K562 (cell line): ENCODE data around the gene PNPLA7. TPM values are rescaled to one million over a fixed set of nuclear protein-coding genes. Genes with fewer than 3 reads are reported as not detected.
A peak's percentile ranks its signal among the peaks of the same experiment; 100 is the strongest.

Experiments
- ATAC-seq: fragments of 200-7000 bp; cut with Tn5 transposase; 3 replicates; pipeline ENCODE4 v1.9.1; 2020; ENCODE audit warnings: moderate library complexity
- BruUV-seq: library from RNA; stranded (reverse); fragments of 400-500 nt; replicated peaks from 2 replicates; lab custom pipeline; 2021; lab: Mats Ljungman, UMichigan
- CTCF ChIA-PET: fragments of 300-600 bp; formaldehyde crosslinking; extraction: SDS; loops from one replicate; lab custom pipeline; 2021; ENCODE audit warnings: low intra/inter-chr PET ratio; lab: Yijun Ruan, JAX
- POLR2A ChIA-PET: fragments of 300-600, 350-650 bp; sonication (Branson Sonifier 250); formaldehyde crosslinking; extraction: SDS; loops from one replicate; lab custom pipeline; 2021; ENCODE audit warnings: antibody characterized with exemption, inconsistent platforms; lab: Yijun Ruan, JAX
- DNase-seq, 4 experiments: peaks; one replicate each; pipeline versions ENCODE4 v3.0.0 to v3.0.0-alpha.2; 2011 to 2018; ENCODE audit warnings: low spot score in 3 of 4, mixed read lengths in 3 of 4; ENCODE audit errors: extremely low read depth in 1 of 4
- FAIRE-seq: peaks from 2 replicates; lab custom pipeline; 2011; peaks lifted over from hg19 to GRCh38; lab: Jason Lieb, UNC
- H2AFZ ChIP-seq: 2 replicates; pipeline ENCODE4 v1.6.0; 2011; ENCODE audit warnings: low read depth, low read length, control low read depth, inconsistent platforms
- H3K27ac ChIP-seq: fragments of 200-600 bp; 3 replicates; pipeline ENCODE4 v1.8.0; 2011; ENCODE audit warnings: low read depth, mild to moderate bottlenecking, control low read depth, inconsistent platforms, low read length, moderate library complexity, mixed read lengths; ENCODE audit errors: extremely low read depth
- H3K27me3 ChIP-seq, 2 experiments: fragments of 300-600 bp in 1 of 2; 2 replicates in 1 of 2; 3 replicates in 1 of 2; pipeline versions ENCODE4 v1.6.0 to v1.8.0; 2011; ENCODE audit warnings: inconsistent platforms in 2 of 2, low read length in 2 of 2, mild to moderate bottlenecking in 1 of 2, mixed read lengths in 1 of 2, moderate library complexity in 1 of 2; ENCODE audit not compliant: control insufficient read depth in 2 of 2, insufficient read depth in 2 of 2
- H3K36me3 ChIP-seq: fragments of 300-600 bp; 3 replicates; pipeline ENCODE4 v1.8.0; 2011; ENCODE audit warnings: mild to moderate bottlenecking, low read length, inconsistent platforms; ENCODE audit not compliant: control insufficient read depth, insufficient read depth
- H3K4me1 ChIP-seq, 2 experiments: fragments of 200-600 bp in 1 of 2; replicated peaks in 1 of 2; 2 replicates in 1 of 2; 3 replicates in 1 of 2; pipeline versions ENCODE4 v1.5.1 to v1.8.0; 2011; ENCODE audit warnings: inconsistent platforms in 2 of 2, low read length in 2 of 2, mild to moderate bottlenecking in 1 of 2, mixed read lengths in 1 of 2, moderate library complexity in 1 of 2; ENCODE audit not compliant: control insufficient read depth in 2 of 2, insufficient read depth in 2 of 2
- H3K4me2 ChIP-seq: 2 replicates; pipeline ENCODE4 v1.6.1; 2011; ENCODE audit warnings: low read length, control low read depth, inconsistent platforms, mixed read lengths; ENCODE audit not compliant: insufficient read depth
- H3K4me3 ChIP-seq: fragments of 200-600 bp; sonication (generic), shearing (Covaris generic); 2 replicates; pipeline ENCODE4 v1.5.1; 2016; ENCODE audit warnings: control low read depth, inconsistent platforms
- H3K79me2 ChIP-seq: fragments of 200-600 bp; 3 replicates; pipeline ENCODE4 v1.8.0; 2011; ENCODE audit warnings: low read length, inconsistent platforms; ENCODE audit not compliant: control insufficient read depth, insufficient read depth
- H3K9ac ChIP-seq, 2 experiments: 2 replicates each; pipeline versions ENCODE4 v1.6.0 to v1.6.1; 2011; ENCODE audit warnings: low read depth in 2 of 2, low read length in 2 of 2, control low read depth in 1 of 2, inconsistent platforms in 1 of 2, mild to moderate bottlenecking in 1 of 2, mixed read lengths in 1 of 2; ENCODE audit not compliant: insufficient read depth in 1 of 2
- H3K9me1 ChIP-seq: one replicate; pipeline ENCODE4 v1.6.0; 2011; ENCODE audit warnings: inconsistent platforms, mild to moderate bottlenecking, low read length, moderate library complexity; ENCODE audit not compliant: control insufficient read depth, insufficient read depth
- H3K9me3 ChIP-seq: replicated peaks from 2 replicates; pipeline ENCODE4 v1.5.1; 2011; ENCODE audit warnings: low read depth, low read length, inconsistent platforms; ENCODE audit not compliant: control insufficient read depth, insufficient read depth
- H4K20me1 ChIP-seq: replicated peaks from 2 replicates; pipeline ENCODE4 v1.6.1; 2011; ENCODE audit warnings: low read length, inconsistent platforms, mixed read lengths; ENCODE audit not compliant: control insufficient read depth, insufficient read depth
- CHD1 ChIP-seq: fragments of 200-600 bp; sonication (generic); IDR thresholded peaks from one replicate; pipeline ENCODE4 v1.6.1; 2012; ENCODE audit warnings: mild to moderate bottlenecking, moderate library complexity, low read length, inconsistent platforms
- CHD2 ChIP-seq: IDR thresholded peaks from 2 replicates; pipeline ENCODE4 v1.6.1; 2011; ENCODE audit warnings: low read depth, low read length
- GTF2A2 ChIP-seq: IDR thresholded peaks from 2 replicates; pipeline ENCODE4 v1.6.1; 2016; ENCODE audit warnings: mild to moderate bottlenecking, missing genetic modification characterization, missing compliant biosample characterization
- HDAC8 ChIP-seq: fragments of 450-650 bp; IDR thresholded peaks from 2 replicates; pipeline ENCODE4 v1.6.1; 2016; ENCODE audit warnings: mild to moderate bottlenecking, missing genetic modification characterization, moderate library complexity, missing compliant biosample characterization
- KDM5B ChIP-seq: fragments of 200-600 bp; sonication (generic); IDR thresholded peaks from 2 replicates; pipeline ENCODE4 v1.6.1; 2012; ENCODE audit warnings: low read depth, mild to moderate bottlenecking, moderate library complexity, low read length, control low read depth, inconsistent platforms; ENCODE audit not compliant: insufficient replicate concordance
- MBD2 ChIP-seq: sonication (generic); IDR thresholded peaks from 2 replicates; pipeline ENCODE4 v1.6.1; 2016; ENCODE audit warnings: low read depth, borderline replicate concordance
- MEF2A ChIP-seq: IDR thresholded peaks from 2 replicates; pipeline ENCODE4 v1.6.1; 2011; ENCODE audit warnings: low read depth, mild to moderate bottlenecking, low read length, moderate library complexity; ENCODE audit not compliant: control insufficient read depth
- MYC ChIP-seq, 2 experiments: fragments of 250-450 bp in 1 of 2; sonication (Bioruptor Pico) in 1 of 2; IDR thresholded peaks; 2 replicates each; pipeline versions ENCODE4 v1.5.1 to v1.6.1; 2012 to 2021; ENCODE audit warnings: low read depth in 2 of 2, borderline replicate concordance in 1 of 2, improper control_type of control experiment in 1 of 2, low read length in 1 of 2, mild to moderate bottlenecking in 1 of 2, moderate library complexity in 1 of 2
- NFE2L1 ChIP-seq: fragments of 450-650 bp; IDR thresholded peaks from 2 replicates; pipeline ENCODE4 v1.6.1; 2016; ENCODE audit warnings: missing genetic modification characterization, low read depth, mild to moderate bottlenecking, missing compliant biosample characterization, moderate library complexity, borderline replicate concordance
- NRF1 ChIP-seq, 2 experiments: fragments of 450-650 bp; IDR thresholded peaks in 1 of 2; conservative IDR thresholded peaks in 1 of 2; 2 replicates each; pipeline ENCODE4 v1.6.1; 2014; ENCODE audit warnings: mild to moderate bottlenecking in 2 of 2
- RBFOX2 ChIP-seq: fragments of 200-400 bp; formaldehyde crosslinking; IDR thresholded peaks from 2 replicates; pipeline ENCODE4 v1.6.1; 2017; ENCODE audit warnings: low read depth, mild to moderate bottlenecking, low read length, moderate library complexity
- SRSF7 ChIP-seq: fragments of 200-400 bp; formaldehyde crosslinking; optimal IDR thresholded peaks from 2 replicates; pipeline ENCODE3; 2017; ENCODE audit warnings: mild to moderate bottlenecking, low read depth, low read length
- UBTF ChIP-seq, 2 experiments: IDR thresholded peaks; 2 replicates each; pipeline ENCODE4 v1.6.1; 2012; ENCODE audit warnings: improper control_type of control experiment in 2 of 2, low read depth in 2 of 2, low read length in 2 of 2, borderline replicate concordance in 1 of 2
- WGBS: fragments of 100-300 bp; shearing (Covaris generic); methylation state at CpG from one replicate; pipeline ENCODE4 v1.1.6; 2016; ENCODE audit warnings: low coverage, mixed read lengths; ENCODE audit not compliant: insufficient coverage; ENCODE audit errors: missing lambda C conversion rate; 5-methylcytosine and 5-hydroxymethylcytosine counted together
- in situ Hi-C: fragments of 300-500 bp; cut with MboI; formaldehyde crosslinking; loops from 4 replicates; pipeline ENCODE4 v1.15.0; 2018; ENCODE audit warnings: inconsistent platforms, mixed read lengths
- intact Hi-C: fragments of 100-400 bp; cut with micrococcal nuclease; formaldehyde crosslinking; loops from 2 replicates; pipeline ENCODE4 v1.14.2; 2022
- polyA plus RNA-seq, 8 experiments: library from polyadenylated mRNA; depleted of rRNA in 4 of 8; stranded (reverse) in 5 of 8; unstranded in 3 of 8; fragments of >200 nt; fragmentation: Nextera tagmentation in 2 of 8; fragmentation: Illumina TruSeq in 1 of 8; extraction: Ambion mirVana in 2 of 8; extraction: Trizol in 1 of 8; gene quantifications; 2 replicates each; pipeline versions ENCODE4 v1.2.1 to v1.2.3, GENCODE V29; 2011 to 2014; ENCODE audit warnings: inconsistent platforms in 1 of 8, missing spikeins in 1 of 8
- total RNA-seq, 7 experiments: library from RNA; depleted of rRNA in 6 of 7; stranded (reverse); fragments of >200 nt in 6 of 7; fragmentation: Illumina TruSeq in 2 of 7; extraction: Trizol in 2 of 7; gene quantifications; 2 replicates each; pipeline versions ENCODE4 v1.2.1 to v1.2.3, GENCODE V29; 2011 to 2021; ENCODE audit warnings: low replicate concordance in 1 of 7
- TF ChIP-seq, protein P1 (sequence below): fragments of 450-650 bp; IDR thresholded peaks from 2 replicates; pipeline ENCODE4 v1.6.1; 2016; ENCODE audit warnings: low read depth, mild to moderate bottlenecking, moderate library complexity
- TF ChIP-seq, protein P2 (sequence below): fragments of 450-650 bp; IDR thresholded peaks from 2 replicates; pipeline ENCODE4 v1.6.1; 2016; ENCODE audit warnings: borderline replicate concordance

Gene PNPLA7
- total and polyA plus RNA-seq, 9 of the 15 experiments (the other 6 are each of a cell fraction or from before 2014, with no cell fraction given): 0.01 to 0.85 (median 0.19) TPM; not detected in 1

DNA sequence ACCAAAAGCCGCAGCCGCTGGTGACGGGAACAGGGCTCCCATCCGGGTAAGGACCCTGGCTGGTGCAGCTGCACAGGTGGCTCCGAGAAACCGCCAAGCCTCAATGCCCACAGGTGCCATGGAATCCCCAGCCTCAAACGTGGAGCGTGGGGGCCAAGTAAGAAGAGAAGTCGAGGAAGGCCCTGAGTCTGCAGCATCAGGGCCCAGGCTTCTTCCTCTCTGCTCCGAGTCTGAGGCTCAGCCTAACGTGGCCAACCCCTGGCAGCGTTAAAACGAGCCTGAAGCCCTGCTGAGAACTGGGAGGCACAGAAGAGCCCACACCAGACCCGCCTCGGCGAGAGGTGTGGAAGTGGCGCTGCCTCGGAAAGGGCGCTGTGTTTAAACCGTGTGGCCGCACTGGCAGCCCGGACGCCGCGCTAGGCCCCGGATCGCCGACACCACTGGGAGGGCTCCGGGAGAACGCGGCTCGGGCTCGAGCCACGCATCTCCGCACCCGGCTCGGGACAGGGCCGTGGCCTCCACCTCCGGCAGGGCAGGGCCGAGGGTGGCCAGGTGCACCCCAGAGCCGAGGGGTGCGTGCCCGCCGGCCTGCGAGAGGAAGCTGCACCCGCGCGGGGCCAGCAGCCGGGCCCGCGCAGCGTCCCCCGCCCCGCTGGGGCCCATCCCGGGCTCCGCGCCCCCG, 39.4 kb upstream of the PNPLA7 start:
- in situ Hi-C loops (no loop called here), intact Hi-C loops (loop anchor here (10.0 kb wide), 1 partner anchor 85 kb away; no protein-coding TSS in a partner anchor)
- peak; percentile 4 for ATAC-seq
- H3K4me2 ChIP-seq: peak overlapping the region; percentile 92
- no peaks in the 10 kb centered on the region for H3K9me3 ChIP-seq
- H3K9ac ChIP-seq: peak overlapping the region; percentile 82 to 99
- CTCF ChIA-PET: no interaction called here
- no TSS peak for BruUV-seq
- WGBS: 8% methylated on average over 33 of the region's 58 CpGs
- H3K79me2 ChIP-seq: peaks cover 35% of the 10 kb centered on the region
- 0 out of 2 replicates have a peak overlapping the region, but pooled peaks have one; percentile 6 for H2AFZ ChIP-seq
- peaks cover 27 to 55% of the 10 kb centered on the region in 2 experiments; a peak in 4 of 5 replicates for H3K4me1 ChIP-seq
- POLR2A ChIA-PET: interaction anchor here (1.2 to 4.2 kb wide), 3 partner anchors 10 to 17 kb away, joined by 4 to 28 read pairs (median 6); partner anchors contain the start of gene DPH7
- H3K4me3 ChIP-seq: peak overlapping the region; percentile 73
- H3K36me3 ChIP-seq: peaks cover 45% of the 10 kb centered on the region; the same call in 2 of the 3 replicates
- peak; percentile 40 for FAIRE-seq
- DNase-seq: peak in 1 of 4 experiments; percentile 66
- H3K27ac ChIP-seq: peak overlapping the region; percentile 76
- H3K9me1 ChIP-seq: no peaks in the 10 kb centered on the region
- H3K27me3 ChIP-seq: no peaks in the 10 kb centered on the region
- 0 out of 2 replicates have a peak, but pooled peaks cover 19% of the 10 kb centered on the region for H4K20me1 ChIP-seq
- TF ChIP-seq GTF2A2 (no peak), MEF2A (no peak), CHD1 (peak; percentile 79), MBD2 (no peak), NFE2L1 (tag) (no peak), MYC (IDR thresholded peaks at IDR 0.05; ENCODE audit: low read depth, low read length) (no peak), MYC (CRISPR knock-in tag; IDR thresholded peaks at IDR 0.05; ENCODE audit: borderline replicate concordance, low read depth) (no peak), KDM5B (peak; percentile 61), RBFOX2 (peak; percentile 72), HDAC8 (tag) (no peak), CHD2 (no peak), NRF1 (conservative IDR thresholded peaks at IDR 0.05 in 1 of 2, IDR thresholded peaks at IDR 0.05 in 1 of 2) (peak in 1 of 2 experiments; percentile 17; a peak in 1 of 4 replicates), UBTF (IDR thresholded peaks at IDR 0.05; ENCODE audit: borderline replicate concordance in 1 of 2, low read depth in 2 of 2, low read length in 2 of 2) (0 out of 4 replicates have a peak, but pooled peaks of 1 of the 2 experiments have one; percentile 32), SRSF7 (no peak)
- TF ChIP-seq, protein P1, sequence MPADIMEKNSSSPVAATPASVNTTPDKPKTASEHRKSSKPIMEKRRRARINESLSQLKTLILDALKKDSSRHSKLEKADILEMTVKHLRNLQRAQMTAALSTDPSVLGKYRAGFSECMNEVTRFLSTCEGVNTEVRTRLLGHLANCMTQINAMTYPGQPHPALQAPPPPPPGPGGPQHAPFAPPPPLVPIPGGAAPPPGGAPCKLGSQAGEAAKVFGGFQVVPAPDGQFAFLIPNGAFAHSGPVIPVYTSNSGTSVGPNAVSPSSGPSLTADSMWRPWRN: no peak
- TF ChIP-seq, protein P2, sequence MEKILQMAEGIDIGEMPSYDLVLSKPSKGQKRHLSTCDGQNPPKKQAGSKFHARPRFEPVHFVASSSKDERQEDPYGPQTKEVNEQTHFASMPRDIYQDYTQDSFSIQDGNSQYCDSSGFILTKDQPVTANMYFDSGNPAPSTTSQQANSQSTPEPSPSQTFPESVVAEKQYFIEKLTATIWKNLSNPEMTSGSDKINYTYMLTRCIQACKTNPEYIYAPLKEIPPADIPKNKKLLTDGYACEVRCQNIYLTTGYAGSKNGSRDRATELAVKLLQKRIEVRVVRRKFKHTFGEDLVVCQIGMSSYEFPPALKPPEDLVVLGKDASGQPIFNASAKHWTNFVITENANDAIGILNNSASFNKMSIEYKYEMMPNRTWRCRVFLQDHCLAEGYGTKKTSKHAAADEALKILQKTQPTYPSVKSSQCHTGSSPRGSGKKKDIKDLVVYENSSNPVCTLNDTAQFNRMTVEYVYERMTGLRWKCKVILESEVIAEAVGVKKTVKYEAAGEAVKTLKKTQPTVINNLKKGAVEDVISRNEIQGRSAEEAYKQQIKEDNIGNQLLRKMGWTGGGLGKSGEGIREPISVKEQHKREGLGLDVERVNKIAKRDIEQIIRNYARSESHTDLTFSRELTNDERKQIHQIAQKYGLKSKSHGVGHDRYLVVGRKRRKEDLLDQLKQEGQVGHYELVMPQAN: no peak
